CD4-positive, alpha-beta T cell (primary cell): ENCODE data around the gene UBE2E1. TPM values are rescaled to one million over a fixed set of nuclear protein-coding genes. Genes with fewer than 3 reads are reported as not detected.

Source experiments
- ATAC-seq: fragments of 200-7000 bp; cut with Tn5 transposase; one replicate; pipeline ENCODE4 v1.10.0; 2022; ENCODE audit warnings: mild to moderate bottlenecking; ENCODE audit not compliant: poor library complexity
- CTCF ChIA-PET: fragments of 350-600 bp; sonication (Branson Sonifier 250); formaldehyde crosslinking; loops from one replicate; lab custom pipeline; 2021; ENCODE audit warnings: antibody characterized with exemption, inconsistent platforms; lab: Charles Lee
- POLR2A ChIA-PET: fragments of 350-600 bp; sonication (Branson Sonifier 250); formaldehyde crosslinking; loops from one replicate; lab custom pipeline; 2021; ENCODE audit warnings: antibody characterized with exemption, inconsistent platforms; lab: Charles Lee
- DNase-seq, 14 experiments: peaks; one replicate each; pipeline ENCODE4 v3.0.0-alpha.2; 2013 to 2020; ENCODE audit warnings: mixed read lengths in 2 of 14
- H3K27ac ChIP-seq, 2 donors: one replicate each; pipeline versions ENCODE4 v1.5.1 to v1.7.0; 2013; ENCODE audit warnings: low read length in 2 of 2, low read depth in 1 of 2, mild to moderate bottlenecking in 1 of 2
- H3K27me3 ChIP-seq, 2 experiments: 1 replicate in 1 of 2; 2 replicates in 1 of 2; pipeline versions ENCODE4 v1.6.1 to v1.7.0; 2013; ENCODE audit warnings: low read length in 2 of 2, control low read depth in 1 of 2, mild to moderate bottlenecking in 1 of 2, moderate library complexity in 1 of 2; ENCODE audit not compliant: insufficient read depth in 2 of 2, control insufficient read depth in 1 of 2
- H3K36me3 ChIP-seq: one replicate; pipeline ENCODE4 v1.6.1; 2013; ENCODE audit warnings: low read length, control low read depth; ENCODE audit not compliant: insufficient read depth
- H3K4me1 ChIP-seq: one replicate; pipeline ENCODE4 v1.6.1; 2013; ENCODE audit warnings: low read length, control low read depth; ENCODE audit not compliant: insufficient read depth
- H3K4me3 ChIP-seq: one replicate; pipeline ENCODE4 v1.5.1; 2013; ENCODE audit warnings: mild to moderate bottlenecking, low read length, moderate library complexity
- H3K9me3 ChIP-seq, 2 experiments: 1 replicate in 1 of 2; 2 replicates in 1 of 2; pipeline versions ENCODE4 v1.6.1 to v1.7.0; 2013; ENCODE audit warnings: low read length in 2 of 2, mild to moderate bottlenecking in 2 of 2, control low read depth in 1 of 2, moderate library complexity in 1 of 2; ENCODE audit not compliant: control insufficient read depth in 1 of 2, insufficient read depth in 1 of 2
- H3K27ac Mint-ChIP-seq: one replicate; pipeline ENCODE4 v1.8.0; 2020; ENCODE audit warnings: mixed read lengths
- H3K27me3 Mint-ChIP-seq: one replicate; pipeline ENCODE4 v1.8.0; 2021; ENCODE audit warnings: mixed read lengths
- H3K36me3 Mint-ChIP-seq: one replicate; pipeline ENCODE4 v1.8.0; 2021; ENCODE audit warnings: low read depth, mixed read lengths
- H3K4me1 Mint-ChIP-seq: one replicate; pipeline ENCODE4 v1.8.0; 2021; ENCODE audit warnings: low read depth, mixed read lengths
- H3K4me3 Mint-ChIP-seq: one replicate; pipeline ENCODE4 v1.8.0; 2020; ENCODE audit warnings: mild to moderate bottlenecking, mixed read lengths
- H3K9me3 Mint-ChIP-seq: one replicate; pipeline ENCODE4 v1.8.0; 2020; ENCODE audit warnings: mixed read lengths
- intact Hi-C, 2 experiments: fragments of 100-400 bp; cut with DNase I in 1 of 2; cut with micrococcal nuclease in 1 of 2; formaldehyde crosslinking; loops; one replicate each; pipeline versions ENCODE4 v1.15.1 to v1.9.0; 2023 to 2025; cut with DNase I, micrococcal nuclease
- total RNA-seq, 174 experiments: library from RNA in 2 of 174; stranded (reverse) in 2 of 174; gene quantifications; one replicate each; pipeline ENCODE4 v1.2.3 and lab custom pipeline; 2021 to 2026
- TF ChIP-seq, protein P1 (sequence below): fragments of 200-600 bp; IDR thresholded peaks from one replicate; pipeline ENCODE4 v1.8.0; 2022; ENCODE audit warnings: antibody characterized with exemption, mild to moderate bottlenecking

Gene UBE2E1
- total RNA-seq, 2 experiments from 2014 or later, result 49.8 to 52.2 TPM

DNA sequence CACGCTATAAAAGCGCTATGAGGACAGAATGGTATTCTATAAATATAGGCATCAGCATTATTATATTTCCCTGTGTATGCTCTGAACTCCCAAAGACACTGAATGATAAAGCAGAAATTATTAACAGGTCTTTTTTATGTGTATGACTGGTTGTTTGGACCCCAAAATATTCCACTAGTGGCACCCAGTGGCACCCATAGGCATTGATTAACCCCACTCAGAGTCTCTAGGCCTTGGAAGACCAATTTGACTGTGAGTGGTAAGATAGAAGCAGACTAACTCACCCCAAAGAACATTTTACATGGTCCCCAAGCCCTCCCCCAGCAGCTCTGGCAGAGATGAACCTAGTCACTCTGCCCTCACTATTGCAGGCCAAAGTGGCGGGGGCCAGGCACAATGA is 45.4 kb upstream of the UBE2E1 start:
- Histone ChIP-seq H3K36me3 (no peaks in the 10 kb centered on the region), H3K9me3 (no peaks in the 10 kb centered on the region), H3K4me1 (peaks cover 8% of the 10 kb centered on the region), H3K27ac (no peak overlapping the region), H3K4me3 (no peak overlapping the region), H3K27me3 (no peaks in the 10 kb centered on the region)
- Mint-ChIP-seq H3K4me3 (no peak overlapping the region), H3K36me3 (no peaks in the 10 kb centered on the region), H3K9me3 (no peaks in the 10 kb centered on the region), H3K4me1 (peaks cover 22% of the 10 kb centered on the region), H3K27me3 (no peaks in the 10 kb centered on the region), H3K27ac (no peak overlapping the region)
- TF ChIP-seq, protein P1, sequence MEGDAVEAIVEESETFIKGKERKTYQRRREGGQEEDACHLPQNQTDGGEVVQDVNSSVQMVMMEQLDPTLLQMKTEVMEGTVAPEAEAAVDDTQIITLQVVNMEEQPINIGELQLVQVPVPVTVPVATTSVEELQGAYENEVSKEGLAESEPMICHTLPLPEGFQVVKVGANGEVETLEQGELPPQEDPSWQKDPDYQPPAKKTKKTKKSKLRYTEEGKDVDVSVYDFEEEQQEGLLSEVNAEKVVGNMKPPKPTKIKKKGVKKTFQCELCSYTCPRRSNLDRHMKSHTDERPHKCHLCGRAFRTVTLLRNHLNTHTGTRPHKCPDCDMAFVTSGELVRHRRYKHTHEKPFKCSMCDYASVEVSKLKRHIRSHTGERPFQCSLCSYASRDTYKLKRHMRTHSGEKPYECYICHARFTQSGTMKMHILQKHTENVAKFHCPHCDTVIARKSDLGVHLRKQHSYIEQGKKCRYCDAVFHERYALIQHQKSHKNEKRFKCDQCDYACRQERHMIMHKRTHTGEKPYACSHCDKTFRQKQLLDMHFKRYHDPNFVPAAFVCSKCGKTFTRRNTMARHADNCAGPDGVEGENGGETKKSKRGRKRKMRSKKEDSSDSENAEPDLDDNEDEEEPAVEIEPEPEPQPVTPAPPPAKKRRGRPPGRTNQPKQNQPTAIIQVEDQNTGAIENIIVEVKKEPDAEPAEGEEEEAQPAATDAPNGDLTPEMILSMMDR, result no peak
- CTCF ChIA-PET, result no interaction called here
- intact Hi-C loops, result no loop called here
- POLR2A ChIA-PET, result no interaction called here
- no peak for DNase-seq
- no peak for ATAC-seq

DNA sequence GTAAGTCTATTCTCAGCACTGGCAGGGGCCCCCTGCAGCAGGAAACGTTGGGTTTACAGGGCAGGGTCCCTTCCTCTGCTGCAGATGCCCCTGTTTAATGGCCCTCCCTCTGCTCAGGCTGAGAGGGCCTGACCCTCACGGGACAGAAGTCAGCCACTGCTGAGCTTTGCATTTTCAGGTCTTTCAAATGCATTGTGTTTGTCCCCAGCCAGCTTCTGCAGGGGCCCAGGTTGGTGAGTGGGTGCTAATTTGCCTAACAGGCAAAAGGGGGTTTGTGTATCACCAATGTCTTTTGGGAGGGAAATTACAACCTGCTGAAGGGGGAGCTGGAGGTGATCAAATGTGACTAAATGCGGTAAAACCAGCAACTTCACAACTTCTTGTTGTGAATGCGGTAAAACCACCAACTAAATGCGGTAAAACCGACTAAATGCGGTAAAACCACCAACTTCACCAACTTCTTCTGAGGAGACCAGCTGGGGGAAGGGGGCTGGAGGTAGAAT is 44.8 kb upstream of the UBE2E1 start:
- TF ChIP-seq, protein P1, result no peak
- H3K4me1 ChIP-seq, result peaks cover 8% of the 10 kb centered on the region
- H3K4me3 ChIP-seq, result no peak overlapping the region
- intact Hi-C loops, result no loop called here
- no peaks in the 10 kb centered on the region for H3K27me3 Mint-ChIP-seq
- ATAC-seq, result no peak
- H3K36me3 ChIP-seq, result no peaks in the 10 kb centered on the region
- no peaks in the 10 kb centered on the region for H3K9me3 Mint-ChIP-seq
- no peaks in the 10 kb centered on the region for H3K27me3 ChIP-seq
- no peaks in the 10 kb centered on the region for H3K9me3 ChIP-seq
- POLR2A ChIA-PET, result no interaction called here
- H3K4me1 Mint-ChIP-seq, result peaks cover 22% of the 10 kb centered on the region
- no peak overlapping the region for H3K27ac Mint-ChIP-seq
- CTCF ChIA-PET, result no interaction called here
- H3K36me3 Mint-ChIP-seq, result no peaks in the 10 kb centered on the region
- DNase-seq, result no peak
- no peak overlapping the region for H3K4me3 Mint-ChIP-seq
- no peak overlapping the region for H3K27ac ChIP-seq

DNA sequence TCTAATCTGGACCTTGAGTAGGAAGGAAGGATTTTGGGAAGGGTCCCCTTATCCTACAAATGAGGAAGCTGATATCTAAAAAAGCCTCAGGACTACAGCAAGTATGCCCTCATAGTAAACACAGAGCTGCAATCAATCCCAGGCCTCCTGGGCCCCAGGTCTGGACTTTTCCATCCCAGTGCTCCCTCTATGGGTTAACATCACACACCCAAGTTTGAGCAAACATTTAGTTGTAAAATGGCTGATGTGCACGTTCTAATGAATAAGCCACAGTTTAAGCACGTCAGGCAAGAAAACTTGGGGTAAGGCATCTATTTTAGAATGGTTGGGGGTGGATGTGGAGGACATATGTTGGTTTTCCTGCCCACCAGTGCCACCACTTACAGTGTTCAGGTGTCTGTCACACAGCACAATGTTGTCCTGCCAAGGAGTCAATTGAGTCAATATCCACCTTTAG is 44.3 kb upstream of the UBE2E1 start:
- no peak overlapping the region for H3K27ac Mint-ChIP-seq
- Histone ChIP-seq H3K27ac (no peak overlapping the region), H3K36me3 (no peaks in the 10 kb centered on the region), H3K27me3 (no peaks in the 10 kb centered on the region), H3K4me3 (no peak overlapping the region), H3K4me1 (peaks cover 8% of the 10 kb centered on the region), H3K9me3 (no peaks in the 10 kb centered on the region)
- no peaks in the 10 kb centered on the region for H3K36me3 Mint-ChIP-seq
- H3K27me3 Mint-ChIP-seq, result no peaks in the 10 kb centered on the region
- H3K4me1 Mint-ChIP-seq, result peaks cover 22% of the 10 kb centered on the region
- DNase-seq, result peak in 3 of 14 experiments; percentile 15 to 30 (median 21)
- H3K4me3 Mint-ChIP-seq, result no peak overlapping the region
- ATAC-seq, result no peak
- CTCF ChIA-PET, result no interaction called here
- intact Hi-C loops, result no loop called here
- POLR2A ChIA-PET, result no interaction called here
- H3K9me3 Mint-ChIP-seq, result no peaks in the 10 kb centered on the region
- TF ChIP-seq, protein P1, result no peak
